Peyer's patch (tissue), 4 donors: Measurements from ENCODE around the gene ITGA11. TPM values are rescaled to one million over a fixed set of nuclear protein-coding genes. Genes with fewer than 3 reads are reported as not detected.

Experiments used
- DNase-seq, 3 donors: peaks; one replicate each; pipeline ENCODE4 v3.0.0-alpha.2; 2017 to 2019
- H3K27ac ChIP-seq, 4 donors: fragments of 200-600 bp; sonication (generic); one replicate each; pipeline ENCODE4 v1.5.1; 2016 to 2019
- H3K27me3 ChIP-seq, 2 donors: fragments of 200-600 bp; sonication (generic); one replicate each; pipeline ENCODE4 v1.5.1; 2019
- H3K36me3 ChIP-seq, 3 donors: fragments of 200-600 bp; sonication (generic); one replicate each; pipeline ENCODE4 v1.5.1; 2016 to 2019
- H3K4me1 ChIP-seq, 4 donors: fragments of 200-600 bp; sonication (generic); one replicate each; pipeline ENCODE4 v1.5.1; 2016 to 2019
- H3K4me3 ChIP-seq, 4 donors: fragments of 200-600 bp; sonication (generic); 1 replicate in 3 of 4; 2 replicates in 1 of 4; pipeline ENCODE4 v1.5.1; 2016 to 2019; ENCODE audit warnings: mild to moderate bottlenecking in 1 of 4
- H3K9me3 ChIP-seq, 4 donors: fragments of 200-600 bp; sonication (generic); one replicate each; pipeline ENCODE4 v1.5.1; 2016 to 2019; ENCODE audit warnings: mild to moderate bottlenecking in 1 of 4
- CTCF ChIP-seq, 6 experiments: fragments of 450-650 bp in 4 of 6; fragments of 200-600 bp in 2 of 6; sonication (generic) in 1 of 6; IDR thresholded peaks; one replicate each; pipeline ENCODE4 v1.5.1; 2017 to 2019; ENCODE audit warnings: antibody characterized with exemption in 6 of 6, mild to moderate bottlenecking in 3 of 6, moderate library complexity in 1 of 6
- POLR2A ChIP-seq, 2 donors: fragments of 450-650 bp; IDR thresholded peaks; one replicate each; pipeline ENCODE4 v1.5.1; 2017; ENCODE audit warnings: antibody characterized with exemption in 2 of 2, mild to moderate bottlenecking in 2 of 2, moderate library complexity in 2 of 2
- total RNA-seq, 4 donors: library from RNA; depleted of rRNA; stranded (reverse); fragments of >200 nt; gene quantifications; one replicate each; pipeline ENCODE4 v1.1.0, GENCODE V29; 2016

The ITGA11 gene
- total RNA-seq, 4 donors from 2014 or later: 0.88 to 24.8 (median 2.6) TPM

GRCh38 chr15:68478853-68479252 lies 46.9 kb upstream of the ITGA11 start:
- no peaks in the 10 kb centered on the region for H3K9me3 ChIP-seq
- DNase-seq: no peak
- TF ChIP-seq CTCF (IDR thresholded peaks at IDR 0.05) (no peak), POLR2A (IDR thresholded peaks at IDR 0.05) (no peak)
- H3K4me3 ChIP-seq: no peak overlapping the region
- H3K36me3 ChIP-seq: no peaks in the 10 kb centered on the region
- no peaks in the 10 kb centered on the region for H3K4me1 ChIP-seq
- no peak overlapping the region for H3K27ac ChIP-seq
- H3K27me3 ChIP-seq: no peaks in the 10 kb centered on the region

GRCh38 chr15:68475449-68475848 lies 43.5 kb upstream of the ITGA11 start:
- H3K9me3 ChIP-seq: no peaks in the 10 kb centered on the region
- no peak for TF ChIP-seq POLR2A (IDR thresholded peaks at IDR 0.05)
- no peak for TF ChIP-seq CTCF (IDR thresholded peaks at IDR 0.05)
- no peak overlapping the region for H3K27ac ChIP-seq
- H3K27me3 ChIP-seq: no peaks in the 10 kb centered on the region
- no peak overlapping the region for H3K4me3 ChIP-seq
- DNase-seq: no peak
- H3K4me1 ChIP-seq: no peaks in the 10 kb centered on the region
- no peaks in the 10 kb centered on the region for H3K36me3 ChIP-seq

GRCh38 chr15:68471541-68471940 lies 39.6 kb upstream of the ITGA11 start:
- Histone ChIP-seq H3K27me3 (no peaks in the 10 kb centered on the region), H3K9me3 (no peaks in the 10 kb centered on the region), H3K4me1 (no peaks in the 10 kb centered on the region), H3K4me3 (no peak overlapping the region), H3K36me3 (no peaks in the 10 kb centered on the region), H3K27ac (no peak overlapping the region)
- TF ChIP-seq POLR2A (IDR thresholded peaks at IDR 0.05) (no peak), CTCF (IDR thresholded peaks at IDR 0.05) (no peak)
- no peak for DNase-seq

- Histone ChIP-seq H3K27me3 (no peaks in the 10 kb centered on the region), H3K27ac (no peak overlapping the region), H3K36me3 (no peaks in the 10 kb centered on the region), H3K4me3 (no peak overlapping the region), H3K9me3 (no peaks in the 10 kb centered on the region), H3K4me1 (no peaks in the 10 kb centered on the region)
- DNase-seq: no peak
- TF ChIP-seq POLR2A (IDR thresholded peaks at IDR 0.05): no peak
These were observed 39.0 kb upstream of the ITGA11 start for GRCh38 chr15:68470976-68471375.

- DNase-seq: no peak
- TF ChIP-seq CTCF (IDR thresholded peaks at IDR 0.05) (no peak), POLR2A (IDR thresholded peaks at IDR 0.05) (no peak)
- no peak overlapping the region for H3K27ac ChIP-seq
- no peaks in the 10 kb centered on the region for H3K9me3 ChIP-seq
- no peaks in the 10 kb centered on the region for H3K4me1 ChIP-seq
- H3K36me3 ChIP-seq: no peaks in the 10 kb centered on the region
- H3K27me3 ChIP-seq: no peaks in the 10 kb centered on the region
- H3K4me3 ChIP-seq: no peak overlapping the region
These were observed 38.2 kb upstream of the ITGA11 start for GRCh38 chr15:68470049-68470742.

- H3K27me3 ChIP-seq: no peaks in the 10 kb centered on the region
- DNase-seq: no peak
- no peaks in the 10 kb centered on the region for H3K4me1 ChIP-seq
- no peaks in the 10 kb centered on the region for H3K9me3 ChIP-seq
- no peaks in the 10 kb centered on the region for H3K36me3 ChIP-seq
- TF ChIP-seq POLR2A (IDR thresholded peaks at IDR 0.05): no peak
- TF ChIP-seq CTCF (IDR thresholded peaks at IDR 0.05): no peak
- no peak overlapping the region for H3K4me3 ChIP-seq
- H3K27ac ChIP-seq: no peak overlapping the region
These were observed 37.4 kb upstream of the ITGA11 start for GRCh38 chr15:68469162-68470048.
